Fibroblast of skin of abdomen (primary cell): ENCODE results near the gene RNLS.

Experiments
- DNase-seq: peaks from one replicate; pipeline ENCODE4 v3.0.0-alpha.2; 2013

Gene RNLS

DNA sequence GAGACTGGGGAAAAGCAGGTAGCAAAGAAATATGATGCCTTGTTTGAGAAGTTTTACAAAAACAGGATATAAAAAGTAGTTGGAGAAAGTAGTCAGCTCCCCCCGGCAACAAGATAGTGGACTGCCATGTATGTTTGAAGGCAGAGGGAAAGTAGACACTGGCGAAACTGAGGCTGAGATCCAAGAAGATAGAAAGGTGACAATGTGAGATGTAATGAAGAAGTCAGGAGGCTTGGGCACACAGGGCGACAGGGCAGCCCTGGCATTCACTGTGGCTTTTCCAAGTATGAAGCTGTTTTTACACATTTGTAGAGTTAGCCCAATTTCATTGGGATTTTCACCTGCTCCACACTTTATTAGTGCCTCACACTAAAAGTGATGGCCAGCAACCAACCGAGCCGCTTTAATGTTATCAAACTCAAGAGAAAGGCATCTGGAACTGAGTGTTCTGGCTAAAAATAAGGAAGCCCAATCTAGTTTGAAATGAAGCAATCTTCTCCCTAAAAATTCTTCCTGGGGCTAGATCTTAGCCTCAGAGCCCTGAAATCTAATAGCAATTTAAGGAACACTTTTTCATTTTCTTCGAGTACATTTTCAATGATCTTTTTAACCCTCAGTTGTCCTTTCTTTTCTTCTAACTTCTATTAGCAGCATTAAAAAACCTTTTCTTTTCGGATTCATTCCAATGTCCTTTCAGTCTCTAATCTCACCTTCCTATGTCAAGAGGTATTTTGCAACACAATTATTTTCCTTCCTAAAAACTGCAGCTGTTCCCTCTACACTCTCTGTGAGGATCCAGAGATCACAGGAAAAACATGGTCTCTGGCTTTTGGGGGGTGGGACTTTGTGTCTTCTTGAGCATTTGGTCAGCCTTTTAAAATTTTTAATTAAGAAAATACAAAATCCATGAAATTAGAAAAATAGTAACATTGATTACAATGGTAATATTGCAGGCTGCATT lies 108.0 kb downstream of the RNLS start:
- DNase-seq: no peak

DNA sequence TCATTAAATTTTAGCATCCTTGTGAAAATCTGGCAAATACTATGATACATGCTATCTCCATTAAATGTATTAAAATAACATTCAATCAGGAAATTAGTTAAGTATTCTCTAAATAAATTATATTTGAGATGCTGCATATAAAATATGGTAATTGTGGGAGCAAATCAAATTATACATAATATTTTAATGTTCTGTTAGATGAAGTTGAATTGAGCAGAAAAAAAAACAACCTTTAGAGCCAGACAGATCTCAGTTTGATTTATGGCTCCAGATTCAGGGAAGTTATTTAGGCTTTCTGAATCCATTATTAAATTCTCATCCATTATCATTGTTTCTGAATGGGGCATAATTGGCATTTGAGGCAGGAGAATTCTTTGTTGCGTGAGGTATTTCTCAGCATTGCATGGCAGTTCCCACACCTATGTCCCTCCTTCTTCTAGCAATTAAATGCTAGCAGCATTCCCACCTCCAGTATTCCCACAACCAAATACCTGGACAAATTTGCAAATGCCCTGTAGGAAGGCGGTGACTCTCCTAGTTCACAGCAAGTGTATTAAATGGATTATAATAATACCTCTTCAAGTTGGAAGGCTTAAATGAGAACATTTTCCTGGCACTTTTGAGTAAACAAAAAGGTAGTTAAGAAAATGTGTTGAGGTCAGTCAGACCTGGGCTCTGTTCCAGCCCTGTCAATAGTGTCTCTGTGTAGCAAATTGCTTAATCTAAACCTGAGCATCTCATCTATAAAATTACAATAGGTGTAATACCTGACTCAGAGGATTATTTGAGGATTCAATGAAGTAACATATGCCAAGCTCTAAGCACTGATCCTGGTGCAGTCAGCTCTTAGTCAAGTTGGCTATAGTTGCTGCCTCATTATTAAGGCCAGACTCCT lies 108.9 kb downstream of the RNLS start:
- DNase-seq: no peak

DNA sequence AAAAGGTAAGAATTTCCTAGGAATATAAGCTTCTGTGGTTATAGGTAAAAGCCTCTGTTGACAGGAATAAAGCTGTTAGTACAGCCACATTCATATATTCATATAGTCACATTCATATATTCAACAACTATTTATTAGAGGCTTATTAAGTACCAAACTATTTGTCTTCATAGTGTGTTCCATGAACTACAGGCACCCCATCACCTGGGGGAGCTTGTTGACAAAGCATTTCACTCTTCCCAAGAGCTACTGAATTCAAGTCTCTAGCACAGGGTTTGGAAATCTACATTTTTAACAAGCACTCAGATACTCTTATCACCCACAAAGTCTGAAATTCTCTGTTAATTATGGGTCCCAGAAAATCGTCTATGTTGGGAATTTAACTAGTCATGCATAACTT lies 110.6 kb downstream of the RNLS start:
- DNase-seq: no peak

DNA sequence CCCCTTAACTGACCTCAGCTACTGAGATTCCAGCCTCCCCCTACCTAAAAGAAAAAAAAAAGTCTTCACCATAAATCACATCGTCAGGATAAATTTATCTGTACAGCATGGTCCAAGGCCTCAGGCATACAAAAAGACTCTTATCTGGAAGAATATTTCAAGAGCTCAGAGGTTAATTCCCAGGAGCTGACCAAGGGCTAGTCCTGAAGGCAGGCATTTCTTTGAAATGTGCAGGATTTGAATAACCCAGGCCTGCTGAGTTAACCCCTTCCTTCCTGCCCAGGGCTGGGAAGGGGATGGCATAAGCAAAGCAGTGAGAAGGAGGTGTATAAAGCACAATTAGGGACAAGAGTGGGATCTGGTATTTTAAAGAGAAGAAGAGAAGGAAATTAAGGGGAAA lies 111.2 kb downstream of the RNLS start:
- DNase-seq: no peak

DNA sequence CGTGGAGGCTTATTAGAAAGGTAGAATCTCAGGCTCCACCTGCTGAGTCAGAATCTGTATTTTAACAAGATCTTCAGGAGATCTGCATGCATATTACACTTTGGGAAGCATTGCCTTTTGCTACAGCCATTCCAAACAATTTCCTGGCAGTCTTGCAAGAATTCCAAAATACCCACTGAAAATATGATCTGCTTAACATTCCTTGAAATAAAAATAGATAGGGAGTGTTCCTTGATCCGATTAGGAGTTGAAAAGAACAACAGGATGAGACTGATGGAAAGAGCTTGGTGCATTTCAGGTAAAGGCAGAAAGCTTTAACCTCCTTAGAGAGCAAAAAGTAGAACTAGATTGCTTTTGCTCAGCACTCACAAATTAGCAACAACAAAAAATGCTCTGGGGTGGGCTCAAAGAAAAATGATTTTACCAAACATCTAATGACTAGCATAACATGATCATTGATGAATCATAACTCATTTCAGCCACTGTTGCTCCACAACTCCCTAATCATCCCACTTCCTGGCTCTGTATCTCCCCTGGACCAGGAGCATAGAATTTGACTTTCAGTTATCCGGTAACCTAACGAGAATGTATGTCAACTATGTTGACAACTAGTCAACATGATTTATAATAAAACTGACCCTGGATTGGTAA lies 115.2 kb downstream of the RNLS start:
- DNase-seq: peak; percentile 34

DNA sequence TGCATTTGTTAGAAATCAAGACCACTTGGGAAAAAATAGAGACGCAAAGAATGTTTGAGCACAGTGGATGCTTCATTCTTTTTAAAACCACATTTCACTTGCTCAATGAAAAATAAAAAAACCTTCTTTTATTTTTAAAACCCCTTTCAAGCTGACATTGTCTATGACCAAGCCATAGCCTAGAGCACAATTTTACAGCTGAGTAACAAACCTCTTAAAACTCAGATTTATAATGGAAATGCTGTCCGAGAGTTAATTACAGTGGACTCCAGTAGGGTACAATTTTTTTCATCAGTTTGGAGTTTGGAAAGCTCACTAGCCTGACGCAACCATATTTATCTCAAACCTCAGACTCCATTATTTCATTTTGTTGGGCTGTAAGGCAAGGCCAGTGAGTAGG lies 116.3 kb downstream of the RNLS start:
- no peak for DNase-seq

DNA sequence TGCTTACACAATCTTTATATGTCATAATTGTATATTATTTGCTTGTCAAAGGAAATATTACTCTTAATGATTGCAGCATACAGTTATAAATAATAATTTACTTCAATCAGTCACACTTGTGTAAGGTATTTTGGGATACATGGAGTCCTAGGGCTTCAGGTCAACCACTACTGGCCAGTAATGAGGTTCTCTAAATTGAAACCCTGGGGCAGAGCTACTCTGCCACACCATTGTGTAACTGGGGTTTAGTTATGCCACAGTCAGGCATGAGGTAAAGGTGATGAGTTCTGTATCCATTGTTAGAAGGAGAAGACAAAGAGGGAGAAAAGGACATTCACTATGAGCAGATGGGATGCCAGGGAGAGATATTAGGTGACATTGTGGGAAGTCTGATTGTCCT lies 117.4 kb downstream of the RNLS start:
- no peak for DNase-seq

DNA sequence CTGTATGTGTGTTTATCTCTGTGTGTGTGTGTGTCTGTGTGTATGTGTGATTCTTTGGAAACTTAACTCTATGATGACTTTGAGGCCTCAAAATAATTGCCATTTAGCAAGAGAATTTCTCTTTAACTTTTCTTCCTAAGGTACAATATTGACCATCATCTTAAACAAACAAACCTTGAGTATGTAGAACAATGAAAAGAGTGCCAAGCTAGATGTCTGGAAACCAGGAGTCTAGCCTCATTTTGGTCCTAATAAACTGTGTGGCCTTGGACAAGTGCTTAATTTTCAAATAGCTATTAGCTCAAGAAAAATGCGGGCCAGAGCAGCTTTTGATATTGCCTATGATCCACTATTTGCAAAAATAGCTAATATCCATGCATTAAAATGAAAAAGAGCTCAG lies 119.3 kb downstream of the RNLS start:
- no peak for DNase-seq

DNA sequence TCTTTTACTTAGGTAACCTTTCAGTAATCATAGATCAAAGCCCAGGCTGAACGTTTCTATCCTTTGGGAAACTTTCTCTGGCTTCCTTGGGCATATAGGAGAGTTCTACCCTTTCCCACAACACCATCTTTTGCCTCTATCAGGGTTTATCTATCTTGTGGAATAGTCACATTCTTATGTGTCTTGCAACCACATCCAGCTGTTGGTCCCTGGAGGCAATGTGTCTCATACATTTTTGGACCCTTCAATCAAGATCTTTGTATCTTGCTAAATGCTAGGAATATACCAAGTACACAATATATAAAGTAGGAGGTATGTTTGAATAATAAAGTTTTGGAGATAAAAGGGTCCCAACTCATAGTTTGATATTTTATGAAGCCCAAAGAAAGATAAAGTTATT lies 121.7 kb downstream of the RNLS start:
- DNase-seq: no peak

DNA sequence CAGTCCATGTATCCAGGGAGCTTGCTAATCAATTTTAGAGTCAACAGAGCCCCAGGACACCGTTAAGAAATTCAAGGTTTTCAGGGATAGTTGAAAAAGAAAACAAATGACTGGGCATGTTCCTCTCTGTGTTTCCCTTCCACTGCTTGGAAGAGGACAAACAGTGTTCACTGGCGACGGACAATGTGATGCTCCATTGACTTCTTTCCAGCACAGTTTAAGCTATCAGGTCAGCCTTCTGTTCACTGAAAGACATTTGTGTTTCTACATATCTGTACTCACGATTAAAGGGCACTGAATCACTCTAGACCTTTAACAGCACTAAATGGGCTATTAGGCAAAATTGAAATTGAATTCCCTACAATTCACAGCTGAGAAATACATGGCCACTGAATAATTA lies 123.6 kb downstream of the RNLS start:
- DNase-seq: no peak

DNA sequence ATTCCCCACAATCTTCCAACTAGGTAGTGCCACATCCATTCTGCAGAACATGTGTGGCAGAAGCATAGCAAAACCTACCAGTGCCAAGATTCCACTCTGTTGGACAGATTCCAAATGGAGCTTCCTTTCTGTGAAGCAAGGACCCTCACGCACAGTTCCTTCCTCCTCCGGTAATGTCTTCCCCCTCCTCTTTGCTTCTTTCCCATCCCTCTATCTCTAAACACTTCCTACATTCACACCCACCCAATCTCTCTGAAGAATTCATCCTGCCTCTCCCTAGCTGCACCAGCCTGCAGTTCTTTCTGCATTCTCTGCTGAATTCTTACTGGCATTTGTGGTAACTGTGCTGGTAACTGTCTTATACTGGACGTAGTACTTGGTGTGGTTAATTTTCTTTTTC lies 124.9 kb downstream of the RNLS start:
- DNase-seq: no peak

DNA sequence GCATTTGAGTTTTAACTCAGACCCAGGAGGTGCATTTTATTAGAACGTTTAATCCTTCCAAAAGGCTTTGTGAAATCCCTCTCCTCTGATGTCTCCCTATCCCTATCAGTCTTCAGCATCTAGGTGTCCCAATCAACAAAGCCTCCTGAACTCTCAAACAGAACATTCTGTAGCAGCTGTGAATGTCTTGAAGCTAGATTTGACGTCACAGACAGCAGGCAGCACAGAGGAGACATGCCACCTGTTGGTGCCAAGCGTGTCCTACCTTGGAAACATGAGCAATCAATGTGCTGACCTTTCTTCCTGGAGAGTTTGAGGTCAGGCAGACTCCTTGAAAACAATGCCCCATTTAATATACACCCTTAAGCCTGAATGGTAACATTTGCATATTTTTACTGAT lies 125.5 kb downstream of the RNLS start:
- DNase-seq: no peak

DNA sequence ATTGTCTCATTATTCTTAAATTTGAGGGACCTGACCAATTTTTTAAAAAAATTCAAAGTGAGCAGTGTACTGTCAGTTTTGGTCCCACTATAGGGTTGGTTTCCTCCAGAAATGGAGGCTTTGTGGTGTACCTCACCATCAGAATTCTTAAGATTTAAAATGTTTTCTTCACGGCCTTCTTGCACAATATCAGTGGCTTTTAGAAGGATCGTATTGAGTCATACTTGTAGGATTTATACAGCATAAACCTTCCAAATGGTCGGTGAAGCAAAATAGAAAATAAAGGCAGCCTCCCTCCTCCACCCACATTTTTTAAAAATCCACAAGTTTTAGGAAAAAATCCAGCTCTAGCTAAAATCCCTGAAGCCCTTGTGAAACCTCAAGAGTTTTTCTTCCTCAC lies 126.4 kb downstream of the RNLS start:
- peak; percentile 74 for DNase-seq

DNA sequence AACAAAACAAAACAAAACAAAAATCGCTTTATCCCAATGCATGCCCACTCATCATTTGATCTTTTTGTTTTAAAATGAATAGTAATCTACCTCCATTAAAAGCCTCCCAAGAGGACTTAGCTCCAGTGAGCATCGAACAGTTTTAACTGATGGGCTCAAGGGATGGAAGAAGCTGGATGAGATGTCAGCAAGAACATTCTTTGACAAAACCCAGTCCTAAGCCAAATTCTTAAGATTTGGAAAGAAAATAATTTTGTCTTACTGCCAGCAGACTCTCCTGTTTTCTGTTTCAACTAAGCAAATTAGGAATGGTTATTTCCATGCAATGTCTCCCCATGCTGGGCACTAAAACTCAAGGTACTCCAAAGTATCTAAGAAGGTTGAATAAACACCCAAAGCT lies 127.3 kb downstream of the RNLS start:
- DNase-seq: no peak

DNA sequence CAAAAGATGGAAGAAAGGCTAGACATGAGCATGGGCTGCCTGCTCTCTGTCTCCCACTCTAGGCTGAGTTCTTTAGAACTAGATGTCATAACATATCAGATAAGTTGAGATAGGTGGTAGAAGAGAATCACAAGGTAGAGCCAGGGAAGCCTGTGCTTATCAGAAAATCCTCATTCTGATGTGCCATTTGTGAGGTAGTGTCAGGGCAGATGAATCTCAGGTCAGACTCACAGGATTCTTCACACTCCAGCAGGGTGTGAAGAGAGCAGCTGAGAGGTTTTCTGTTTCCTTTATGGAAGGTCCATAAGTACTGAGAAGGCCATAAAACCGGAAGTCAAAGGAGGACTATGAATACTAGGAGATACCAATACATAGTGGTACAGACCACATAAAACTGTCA lies 132.9 kb downstream of the RNLS start:
- DNase-seq: no peak

DNA sequence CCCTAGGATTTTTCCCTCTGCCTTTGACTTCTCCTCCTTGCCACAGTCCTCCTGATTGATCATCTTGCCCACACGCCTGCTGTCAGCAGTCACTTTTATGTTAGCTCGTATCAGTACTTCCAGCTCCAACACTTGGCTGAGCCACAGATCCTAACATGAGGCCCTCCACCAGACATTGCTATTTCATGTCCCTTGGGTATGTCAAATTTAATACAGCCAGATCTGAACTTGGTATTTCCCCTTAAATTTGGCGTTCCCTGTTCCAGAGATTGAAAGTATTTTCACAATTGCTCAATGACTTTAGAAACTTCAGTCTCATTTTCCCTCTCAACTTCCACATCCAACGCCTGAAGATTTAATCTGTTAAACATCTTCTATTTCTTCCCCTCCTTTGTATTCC lies 140.4 kb downstream of the RNLS start:
- no peak for DNase-seq

DNA sequence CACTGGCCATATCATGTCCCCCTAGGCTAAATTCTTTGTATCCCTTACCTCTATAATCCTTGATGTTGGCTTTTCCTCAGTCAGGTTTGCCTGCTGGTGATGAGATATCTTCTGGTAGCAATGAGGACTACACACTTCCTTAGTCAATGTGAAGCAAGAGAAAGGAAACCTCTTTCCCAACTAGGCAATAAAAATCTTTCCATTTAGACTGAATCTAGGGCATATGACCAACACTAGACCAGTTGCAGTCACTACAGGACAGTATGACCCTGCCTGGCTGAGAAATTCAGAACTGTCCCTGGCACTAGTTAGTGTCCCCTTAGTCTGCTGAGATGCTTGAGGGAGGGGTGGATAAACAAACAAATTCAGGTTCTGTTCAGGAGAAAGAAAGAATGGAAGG lies 142.6 kb downstream of the RNLS start:
- DNase-seq: no peak

DNA sequence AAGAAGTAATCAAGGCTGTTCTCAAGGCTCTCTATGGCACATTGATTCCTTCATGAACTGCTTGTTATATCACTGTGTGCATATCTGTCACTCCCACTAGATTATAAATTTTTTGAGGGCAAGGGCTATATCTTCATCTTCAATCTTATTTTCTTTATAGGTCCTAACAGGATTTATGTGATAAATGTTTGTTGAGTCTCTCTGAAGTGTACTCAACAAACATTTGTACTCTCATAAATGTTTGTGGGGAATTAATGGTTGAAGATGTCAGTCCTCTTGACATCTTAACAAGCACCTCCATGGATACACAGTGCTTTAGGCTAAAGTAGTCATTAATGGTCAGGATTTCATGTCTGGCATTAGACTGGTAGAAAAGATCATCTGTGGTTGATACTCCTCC lies 143.2 kb downstream of the RNLS start:
- DNase-seq: no peak

DNA sequence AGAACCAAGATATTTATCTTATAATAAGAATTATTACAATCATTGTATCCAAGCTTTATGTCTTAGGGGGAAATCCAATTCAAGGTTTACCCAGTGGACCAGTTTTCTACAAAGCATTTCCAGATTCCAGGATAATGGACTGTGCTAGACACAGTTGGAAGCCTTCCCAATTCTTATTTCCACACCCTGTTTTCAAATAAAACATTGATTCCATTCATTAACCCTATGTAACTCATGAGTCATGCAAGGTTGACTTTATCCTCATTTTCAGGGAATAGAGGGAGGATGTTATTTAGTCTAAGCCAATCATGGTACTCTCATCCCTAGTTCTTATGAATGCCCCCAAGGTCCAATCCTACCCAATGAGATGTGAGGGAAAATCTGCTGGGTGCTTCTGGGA lies 145.7 kb downstream of the RNLS start:
- peak; percentile 20 for DNase-seq

DNA sequence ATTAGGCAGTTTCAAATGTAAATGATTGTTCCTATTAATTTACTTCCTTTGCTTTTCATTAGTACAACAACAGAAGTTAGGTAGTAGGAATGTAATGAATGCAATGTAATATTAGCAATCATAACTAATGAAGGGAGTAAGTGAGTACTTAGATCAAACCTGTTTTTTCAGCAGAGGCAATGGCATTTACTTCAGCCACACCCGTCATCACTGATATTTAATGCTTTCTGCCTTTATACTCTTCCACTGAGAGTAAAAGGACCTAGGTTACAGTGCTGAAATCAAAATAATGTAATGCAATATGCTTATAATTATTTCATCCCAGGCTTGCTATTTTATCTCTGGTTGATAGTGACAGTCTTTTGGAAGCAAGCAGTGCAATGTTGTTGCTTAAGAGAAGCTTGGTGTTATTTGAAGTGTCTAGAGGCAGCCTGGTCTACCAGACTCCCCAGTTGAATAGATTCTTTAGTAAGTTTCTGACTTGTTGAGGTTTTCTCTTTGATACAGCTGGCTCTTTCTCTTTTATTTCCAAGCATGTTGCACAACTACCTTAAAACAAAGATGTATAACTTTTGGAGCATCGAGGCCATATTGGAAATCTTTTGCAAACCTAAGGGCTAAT lies 149.4 kb downstream of the RNLS start:
- no peak for DNase-seq

DNA sequence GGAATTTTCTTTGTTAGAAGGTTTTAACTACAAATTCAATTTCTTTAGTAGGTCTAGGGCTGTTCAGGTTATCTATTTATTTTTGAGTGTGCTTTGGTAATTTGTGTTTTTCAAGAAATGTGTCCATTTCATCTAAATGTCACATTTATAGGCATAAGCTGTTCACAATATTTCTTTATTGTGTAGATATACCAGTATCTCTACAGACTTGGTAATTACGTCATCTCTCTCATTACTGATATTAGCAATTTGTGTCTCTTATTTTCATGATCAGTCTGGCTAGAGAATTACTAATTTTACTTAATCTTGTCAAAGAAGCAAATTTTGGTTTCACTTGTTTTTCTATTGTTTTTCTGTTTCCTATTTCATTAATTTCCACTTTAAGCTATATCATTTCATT lies 152.0 kb downstream of the RNLS start:
- DNase-seq: no peak

DNA sequence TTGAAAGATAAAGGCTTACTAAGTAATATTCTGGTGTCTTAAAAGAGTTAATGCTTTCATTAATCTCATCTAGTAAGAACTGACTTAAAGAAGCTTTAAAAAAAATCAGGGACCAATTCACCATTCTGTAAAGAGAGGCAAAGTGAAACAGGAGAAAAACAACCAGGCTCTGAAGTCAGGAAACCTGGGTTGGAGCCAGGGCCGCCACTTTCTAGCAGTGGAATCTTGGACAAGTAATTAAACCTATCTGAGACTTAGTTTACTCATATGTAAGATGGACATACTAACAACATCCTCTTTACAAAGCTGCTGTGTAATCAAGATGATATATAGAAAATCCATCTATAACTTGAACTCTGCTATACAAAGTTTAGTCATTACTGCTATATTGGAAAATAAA lies 154.1 kb downstream of the RNLS start:
- DNase-seq: no peak

DNA sequence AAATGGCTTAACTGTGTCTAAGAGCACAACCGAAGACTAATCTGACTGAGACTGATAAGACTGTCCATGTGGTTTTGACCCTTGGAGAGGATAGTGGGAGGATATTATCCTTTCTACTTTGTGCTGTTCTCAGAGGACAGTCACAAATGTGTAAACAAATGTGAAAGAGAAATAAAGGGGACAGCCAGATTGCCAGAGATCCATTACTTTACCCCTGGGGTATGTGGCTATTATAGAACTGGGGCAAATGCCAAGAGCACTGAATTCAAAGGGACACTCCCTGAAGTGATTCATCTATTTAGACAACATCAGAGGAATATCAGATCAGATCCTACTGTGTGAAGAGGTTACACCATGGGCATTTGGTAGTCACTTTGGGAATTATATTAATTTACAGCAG lies 154.7 kb downstream of the RNLS start:
- DNase-seq: no peak
